Tibial nerve (tissue), 4 donors: ENCODE measurements around the gene HNRNPH1. TPM values are rescaled to one million over a fixed set of nuclear protein-coding genes. Genes with fewer than 3 reads are reported as not detected.

Experiments used
- DNase-seq, 2 donors: peaks; one replicate each; pipeline ENCODE4 v3.0.0-alpha.2; 2019; ENCODE audit warnings: low spot score in 2 of 2
- H3K27ac ChIP-seq, 4 donors: fragments of 200-600 bp; sonication (generic) in 3 of 4; one replicate each; pipeline ENCODE4 v1.5.1; 2017 to 2019; ENCODE audit warnings: mild to moderate bottlenecking in 1 of 4
- H3K27me3 ChIP-seq, 2 donors: fragments of 200-600 bp; sonication (generic) in 1 of 2; one replicate each; pipeline versions ENCODE4 v1.5.1 to v1.6.0; 2017 to 2019
- H3K36me3 ChIP-seq, 3 donors: fragments of 200-600 bp; sonication (generic); one replicate each; pipeline ENCODE4 v1.5.1; 2018 to 2019
- H3K4me1 ChIP-seq, 4 donors: fragments of 200-600 bp; sonication (generic) in 3 of 4; one replicate each; pipeline ENCODE4 v1.5.1; 2017 to 2019
- H3K4me3 ChIP-seq, 4 donors: fragments of 200-600 bp; sonication (generic) in 3 of 4; one replicate each; pipeline ENCODE4 v1.5.1; 2017 to 2019; ENCODE audit warnings: mild to moderate bottlenecking in 1 of 4, moderate library complexity in 1 of 4
- H3K9me3 ChIP-seq, 4 donors: fragments of 200-600 bp; sonication (generic) in 3 of 4; one replicate each; pipeline ENCODE4 v1.5.1; 2017 to 2019
- CTCF ChIP-seq, 5 experiments: fragments of 200-600 bp in 3 of 5; fragments of 450-650 bp in 2 of 5; sonication (generic) in 3 of 5; IDR thresholded peaks; one replicate each; pipeline ENCODE4 v1.5.1; 2016 to 2019; ENCODE audit warnings: antibody characterized with exemption in 5 of 5, mild to moderate bottlenecking in 3 of 5, moderate library complexity in 2 of 5
- EP300 ChIP-seq, 2 donors: sonication (generic); formaldehyde crosslinking; IDR thresholded peaks; one replicate each; pipeline ENCODE4 v1.6.1; 2017; ENCODE audit warnings: antibody characterized with exemption in 2 of 2, mild to moderate bottlenecking in 1 of 2
- POLR2A ChIP-seq, 2 donors: fragments of 450-650 bp; IDR thresholded peaks; one replicate each; pipeline ENCODE4 v1.6.1; 2017; ENCODE audit warnings: antibody characterized with exemption in 2 of 2, mild to moderate bottlenecking in 2 of 2, moderate library complexity in 2 of 2
- WGBS, 2 donors: methylation state at CpG; one replicate each; pipeline ENCODE4 v1.1.5; 2018; 5-methylcytosine and 5-hydroxymethylcytosine counted together
- total RNA-seq, 4 donors: library from RNA; depleted of rRNA; stranded (reverse); fragments of >200 nt; gene quantifications; one replicate each; pipeline ENCODE4 v1.1.0, GENCODE V29; 2016

HNRNPH1 gene
- total RNA-seq, 4 donors from 2014 or later: 473 to 711 (median 678) TPM

- DNase-seq: no peak
- Histone ChIP-seq H3K4me1 (peaks cover 0 to 5% (median 0%) of the 10 kb centered on the region in 4 donors), H3K9me3 (no peaks in the 10 kb centered on the region), H3K4me3 (no peak overlapping the region), H3K27ac (no peak overlapping the region), H3K27me3 (no peaks in the 10 kb centered on the region), H3K36me3 (peaks cover 0 to 98% (median 30%) of the 10 kb centered on the region in 3 donors)
- TF ChIP-seq CTCF (IDR thresholded peaks at IDR 0.05) (no peak), EP300 (IDR thresholded peaks at IDR 0.05) (no peak), POLR2A (IDR thresholded peaks at IDR 0.05) (no peak)
- WGBS, 2 donors: 89 to 92% methylated on average over 15 to 18 of the region's 18 CpGs
These were observed 21.4 kb downstream of the HNRNPH1 start for GRCh38 chr5:179601871-179602625.

GRCh38 chr5:179599973-179600372 lies 23.5 kb downstream of the HNRNPH1 start:
- peaks cover 0 to 98% (median 46%) of the 10 kb centered on the region in 3 donors for H3K36me3 ChIP-seq
- WGBS, 2 donors: 84 to 86% methylated on average over 9 of the region's 9 CpGs
- DNase-seq: no peak
- H3K4me3 ChIP-seq: no peak overlapping the region
- no peak overlapping the region for H3K27ac ChIP-seq
- peak in 1 of 2 donors; percentile 6 for TF ChIP-seq EP300 (IDR thresholded peaks at IDR 0.05)
- no peak for TF ChIP-seq CTCF (IDR thresholded peaks at IDR 0.05)
- H3K4me1 ChIP-seq: no peaks in the 10 kb centered on the region
- no peaks in the 10 kb centered on the region for H3K9me3 ChIP-seq
- no peaks in the 10 kb centered on the region for H3K27me3 ChIP-seq

- peaks cover 0 to 98% (median 46%) of the 10 kb centered on the region in 3 donors for H3K36me3 ChIP-seq
- no peaks in the 10 kb centered on the region for H3K27me3 ChIP-seq
- no peak overlapping the region for H3K27ac ChIP-seq
- DNase-seq: no peak
- no peaks in the 10 kb centered on the region for H3K9me3 ChIP-seq
- WGBS, 2 donors: 78 to 84% methylated on average over 12 to 15 of the region's 16 CpGs
- no peaks in the 10 kb centered on the region for H3K4me1 ChIP-seq
- no peak overlapping the region for H3K4me3 ChIP-seq
- no peak for TF ChIP-seq POLR2A (IDR thresholded peaks at IDR 0.05)
- no peak for TF ChIP-seq EP300 (IDR thresholded peaks at IDR 0.05)
- TF ChIP-seq CTCF (IDR thresholded peaks at IDR 0.05): no peak
These were observed 23.9 kb downstream of the HNRNPH1 start for GRCh38 chr5:179599566-179599965.

GRCh38 chr5:179599100-179599499 lies 24.4 kb downstream of the HNRNPH1 start:
- no peaks in the 10 kb centered on the region for H3K27me3 ChIP-seq
- no peaks in the 10 kb centered on the region for H3K4me1 ChIP-seq
- TF ChIP-seq CTCF (IDR thresholded peaks at IDR 0.05) (no peak), POLR2A (IDR thresholded peaks at IDR 0.05) (no peak), EP300 (IDR thresholded peaks at IDR 0.05) (no peak)
- peaks cover 0 to 98% (median 49%) of the 10 kb centered on the region in 3 donors for H3K36me3 ChIP-seq
- no peak overlapping the region for H3K27ac ChIP-seq
- no peaks in the 10 kb centered on the region for H3K9me3 ChIP-seq
- no peak for DNase-seq
- H3K4me3 ChIP-seq: no peak overlapping the region
- 85 to 92% methylated on average over 8 of the region's 9 CpGs for WGBS, 2 donors

- Histone ChIP-seq H3K4me1 (no peaks in the 10 kb centered on the region), H3K36me3 (peaks cover 0 to 98% (median 65%) of the 10 kb centered on the region in 3 donors), H3K27me3 (no peaks in the 10 kb centered on the region), H3K27ac (no peak overlapping the region), H3K9me3 (no peaks in the 10 kb centered on the region), H3K4me3 (no peak overlapping the region)
- 84 to 89% methylated on average over 11 to 12 of the region's 13 CpGs for WGBS, 2 donors
- no peak for DNase-seq
- TF ChIP-seq POLR2A (IDR thresholded peaks at IDR 0.05) (no peak), CTCF (IDR thresholded peaks at IDR 0.05) (no peak), EP300 (IDR thresholded peaks at IDR 0.05) (no peak)
These were observed 27.1 kb downstream of the HNRNPH1 start for GRCh38 chr5:179596421-179596820.
